ENCODE data around the gene ARL14EPL.
"Not testable (repeated sequence)": the region's sequence is repeated elsewhere in the genome, so short reads cannot be mapped to it uniquely, and the experiment has no call there.

Gene ARL14EPL

GRCh38 chr5:116058346-116058936 lies 26.2 kb downstream of the ARL14EPL start:
- DNase-seq = no peak

GRCh38 chr5:116062352-116062751 lies 30.1 kb downstream of the ARL14EPL start:
- DNase-seq = no peak

- no peak for DNase-seq
Measured at GRCh38 chr5:116063950-116064349, 31.7 kb downstream of the ARL14EPL start.

- no peak for DNase-seq
Measured at GRCh38 chr5:116068028-116068632, 35.9 kb downstream of the ARL14EPL start.

- no peak for DNase-seq
Measured at GRCh38 chr5:116071211-116071610, 38.9 kb downstream of the ARL14EPL start.

GRCh38 chr5:116075191-116075831 lies 43.0 kb downstream of the ARL14EPL start:
- DNase-seq = no peak

- no peak for DNase-seq
Measured at GRCh38 chr5:116076496-116076895, 44.2 kb downstream of the ARL14EPL start.

GRCh38 chr5:116078199-116078598 lies 45.9 kb downstream of the ARL14EPL start:
- DNase-seq = no peak

GRCh38 chr5:116084287-116084691 lies 52.0 kb downstream of the ARL14EPL start:
- no peak for DNase-seq

- no peak for DNase-seq
Measured at GRCh38 chr5:116084871-116085715, 52.8 kb downstream of the ARL14EPL start, which contains the start of gene COMMD10. COMMD10 (plus strand) TSS chr5:116085025.

- DNase-seq = not testable (repeated sequence)
Measured at GRCh38 chr5:116086309-116086708, 54.0 kb downstream of the ARL14EPL start.

GRCh38 chr5:116088062-116088461 lies 55.8 kb downstream of the ARL14EPL start:
- DNase-seq = no peak

GRCh38 chr5:116090302-116090701 lies 58.0 kb downstream of the ARL14EPL start:
- no peak for DNase-seq

GRCh38 chr5:116091416-116091815 lies 59.1 kb downstream of the ARL14EPL start:
- DNase-seq = no peak

- no peak for DNase-seq
Measured at GRCh38 chr5:116097301-116097700, 65.0 kb downstream of the ARL14EPL start.

GRCh38 chr5:116098998-116099397 lies 66.7 kb downstream of the ARL14EPL start:
- no peak for DNase-seq

GRCh38 chr5:116104941-116105340 lies 72.7 kb downstream of the ARL14EPL start:
- DNase-seq = not testable (repeated sequence)

All from cortex of kidney (tissue), 1 donor.